Activated T-cell treated with anti-CD3 and anti-CD28 coated beads for 4 hours (primary cell): ENCODE measurements around the gene SYT8.
"Not testable (repeated sequence)": the region's sequence is repeated elsewhere in the genome, so short reads cannot be mapped to it uniquely, and the experiment has no call there.

Source experiments
- DNase-seq: peaks from one replicate; pipeline ENCODE4 v3.0.0-alpha.2; 2020

SYT8 gene, protein sequence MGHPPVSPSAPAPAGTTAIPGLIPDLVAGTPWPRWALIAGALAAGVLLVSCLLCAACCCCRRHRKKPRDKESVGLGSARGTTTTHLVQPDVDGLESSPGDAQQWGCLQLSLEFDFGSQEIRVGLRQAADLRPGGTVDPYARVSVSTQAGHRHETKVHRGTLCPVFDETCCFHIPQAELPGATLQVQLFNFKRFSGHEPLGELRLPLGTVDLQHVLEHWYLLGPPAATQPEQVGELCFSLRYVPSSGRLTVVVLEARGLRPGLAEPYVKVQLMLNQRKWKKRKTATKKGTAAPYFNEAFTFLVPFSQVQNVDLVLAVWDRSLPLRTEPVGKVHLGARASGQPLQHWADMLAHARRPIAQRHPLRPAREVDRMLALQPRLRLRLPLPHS

DNA sequence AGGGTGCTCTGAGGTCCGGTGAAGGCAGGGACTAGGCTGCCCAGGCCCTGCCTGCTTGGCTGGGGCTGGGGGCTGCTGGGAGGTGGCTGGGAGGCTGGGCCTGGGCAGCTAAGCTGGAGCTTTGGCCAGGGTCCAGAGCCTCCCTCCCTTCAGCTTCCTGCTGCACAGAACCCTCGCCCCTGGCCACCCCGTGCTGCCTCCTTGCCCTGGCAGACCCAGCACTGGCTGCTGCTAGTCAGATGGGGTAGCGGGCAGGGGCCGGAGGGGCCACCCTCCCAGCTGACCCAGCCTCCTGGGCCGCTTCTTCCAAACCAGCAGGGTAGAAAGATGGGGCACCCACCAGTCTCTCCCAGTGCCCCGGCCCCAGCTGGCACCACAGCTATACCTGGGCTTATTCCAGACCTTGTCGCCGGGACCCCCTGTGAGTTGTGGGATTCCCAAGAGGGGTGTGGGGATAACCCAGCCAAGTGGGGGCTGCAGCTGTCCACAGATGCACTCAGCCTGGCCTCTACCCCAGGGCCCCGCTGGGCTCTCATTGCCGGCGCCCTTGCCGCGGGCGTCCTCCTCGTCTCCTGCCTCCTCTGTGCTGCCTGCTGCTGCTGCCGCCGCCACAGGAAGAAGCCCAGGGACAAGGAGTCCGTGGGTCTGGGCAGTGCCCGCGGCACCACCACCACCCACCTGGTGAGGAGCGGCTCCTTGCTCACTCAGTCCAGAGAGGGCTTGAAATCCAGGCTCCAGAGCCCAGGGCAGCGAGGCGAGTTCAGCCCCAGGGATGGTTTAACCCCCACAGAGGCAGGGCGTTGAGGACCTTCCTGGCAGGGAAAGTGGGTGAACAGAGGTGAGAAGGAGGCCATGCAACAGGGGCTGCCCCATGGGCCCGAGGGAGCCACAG, at the start of gene SYT8:
SYT8 (plus strand) TSS at position 212 of the 892 bp plus-strand sequence; CDS start at position 328, 116 bp downstream.
- DNase-seq: no peak

- DNase-seq: no peak
Observed at GRCh38 chr11:1785749-1786413, 48.9 kb upstream of the SYT8 start.

DNA sequence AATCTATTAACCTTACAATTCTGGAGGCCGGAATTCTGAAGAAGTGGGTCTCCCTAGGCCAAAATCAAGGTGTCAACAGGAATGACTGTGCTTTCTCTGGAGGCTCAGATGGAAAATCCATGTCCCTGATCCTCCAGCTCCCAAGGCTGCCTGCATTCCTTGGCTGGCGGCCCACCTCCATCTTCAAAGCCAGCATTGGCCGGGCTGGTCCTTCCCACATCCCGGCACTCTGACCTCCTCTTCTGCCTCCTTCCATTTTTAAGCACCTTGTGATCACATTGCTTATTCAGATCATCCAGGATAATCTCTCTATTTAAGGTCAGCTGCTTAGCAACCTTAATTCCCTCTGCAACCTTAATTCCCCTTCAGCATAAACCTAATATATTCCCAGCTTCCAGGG, 48.3 kb upstream of the SYT8 start:
- no peak for DNase-seq

- DNase-seq: no peak
Observed at GRCh38 chr11:1791912-1792311, 42.9 kb upstream of the SYT8 start.

GRCh38 chr11:1792461-1792860, 42.3 kb upstream of the SYT8 start:
- DNase-seq: no peak

DNA sequence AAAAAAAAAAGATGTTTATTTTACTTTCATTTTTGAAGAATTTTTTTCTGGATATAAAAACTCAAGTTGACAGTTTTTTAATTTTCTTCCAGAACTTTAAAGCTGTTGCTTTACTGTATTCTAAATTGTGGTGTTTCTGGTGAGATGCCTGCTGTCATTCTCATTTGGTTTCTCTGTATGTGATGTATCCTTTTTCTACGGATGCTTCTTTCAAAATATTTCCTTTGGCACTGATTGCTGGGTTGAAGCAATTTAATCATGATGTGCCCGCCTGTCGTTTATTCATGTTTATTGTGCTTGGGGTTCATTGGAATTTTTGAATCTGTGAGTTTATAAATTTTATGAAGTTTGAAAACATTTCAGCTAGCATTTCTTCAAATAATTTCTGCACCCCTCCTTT, 41.7 kb upstream of the SYT8 start:
- DNase-seq: no peak

DNA sequence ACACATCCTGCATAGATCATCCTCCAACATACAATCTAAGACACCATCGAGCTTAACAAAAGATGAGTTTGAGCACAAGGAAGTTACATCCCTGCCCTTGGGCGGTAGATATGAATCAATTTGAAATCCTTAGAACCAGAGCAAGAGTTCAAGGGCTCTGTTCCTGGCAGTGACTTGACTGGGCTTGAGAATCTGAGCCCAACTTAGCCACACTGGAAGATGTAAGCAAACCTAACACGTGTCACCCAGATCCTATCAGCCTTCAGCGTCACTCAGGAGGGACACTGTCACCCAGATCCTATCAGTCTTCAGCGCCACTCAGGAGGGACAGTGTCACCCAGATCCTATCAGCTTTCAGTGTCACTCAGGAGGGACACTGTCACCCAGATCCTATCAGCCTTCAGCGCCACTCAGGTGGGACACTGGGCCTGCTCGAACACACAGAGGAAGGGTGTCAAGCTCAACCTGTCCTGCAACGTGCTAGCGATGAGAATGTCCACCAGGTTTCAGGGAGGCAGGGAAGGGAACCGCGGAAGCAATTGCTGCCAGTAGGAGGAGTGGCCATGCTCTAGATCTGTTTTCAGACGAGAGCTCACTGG, 38.3 kb upstream of the SYT8 start:
- DNase-seq: no peak

GRCh38 chr11:1797391-1798125, 37.2 kb upstream of the SYT8 start:
- DNase-seq: no peak

DNA sequence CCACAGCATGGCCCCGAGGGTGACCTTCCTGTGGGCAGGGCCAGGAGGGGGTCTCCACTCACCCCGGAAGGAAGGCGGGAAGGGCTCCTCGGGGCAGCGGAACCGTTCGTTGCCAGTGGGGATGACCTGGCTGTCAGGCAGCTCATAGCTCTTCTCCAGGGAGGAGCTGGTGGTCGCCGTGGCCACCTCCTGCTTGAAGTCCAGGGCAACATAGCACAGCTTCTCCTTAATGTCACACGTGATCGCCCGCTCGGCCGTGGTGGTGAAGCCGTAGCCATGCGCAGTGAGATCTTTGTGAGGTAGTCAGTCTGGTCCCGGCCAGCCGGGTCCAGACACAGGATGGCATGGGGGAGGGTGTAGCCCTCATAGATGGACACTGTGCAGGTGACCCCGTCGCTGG, 31.5 kb upstream of the SYT8 start:
- DNase-seq: no peak

GRCh38 chr11:1803835-1804519, 30.8 kb upstream of the SYT8 start:
- not testable (repeated sequence) for DNase-seq

GRCh38 chr11:1805525-1805924, 29.3 kb upstream of the SYT8 start:
- no peak for DNase-seq

GRCh38 chr11:1807264-1807995, 27.4 kb upstream of the SYT8 start:
- DNase-seq: no peak

- DNase-seq: no peak
Observed at GRCh38 chr11:1810761-1811160, 24.0 kb upstream of the SYT8 start.

DNA sequence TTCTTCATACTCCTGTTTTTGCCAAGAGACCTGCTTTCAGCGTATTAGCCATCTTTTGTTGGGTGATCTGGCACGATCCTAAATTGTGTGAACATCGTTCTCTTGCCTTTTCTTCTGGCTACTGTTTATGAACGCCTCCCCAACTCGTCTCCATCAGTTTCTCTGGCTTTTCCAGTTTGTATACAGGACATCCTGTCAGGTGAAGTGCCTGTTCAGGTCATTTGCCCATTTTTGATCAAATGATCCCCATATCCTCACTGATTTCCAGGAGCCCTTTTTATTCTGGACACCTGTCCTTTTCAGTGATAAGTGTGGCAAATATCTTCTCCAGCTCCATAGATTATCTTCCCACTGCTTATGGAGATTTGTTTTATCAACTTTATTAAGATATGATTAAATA, 22.5 kb upstream of the SYT8 start:
- DNase-seq: no peak

GRCh38 chr11:1812801-1813200, 22.0 kb upstream of the SYT8 start:
- DNase-seq: no peak

- not testable (repeated sequence) for DNase-seq
Observed at GRCh38 chr11:1813356-1813755, 21.4 kb upstream of the SYT8 start.

DNA sequence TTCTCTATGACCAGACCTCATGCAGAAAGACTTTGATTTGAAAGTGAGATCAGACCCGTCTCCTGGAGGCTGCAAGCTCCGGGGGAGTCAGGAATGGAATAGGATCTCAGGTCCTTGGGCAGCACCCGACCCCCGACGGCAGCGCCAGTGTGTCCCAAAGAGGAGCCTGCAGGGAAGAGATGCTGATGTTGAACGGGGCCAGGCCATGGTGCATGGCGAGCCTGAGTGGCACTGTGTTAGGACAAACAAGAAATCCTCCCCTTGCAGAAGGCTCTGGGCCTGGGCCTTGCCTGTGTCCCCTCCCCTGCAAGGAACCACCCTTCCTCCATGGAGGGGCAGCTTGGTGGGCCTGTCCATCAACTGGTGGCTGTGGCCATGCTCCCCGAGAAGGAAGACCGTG, 20.1 kb upstream of the SYT8 start:
- no peak for DNase-seq

DNA sequence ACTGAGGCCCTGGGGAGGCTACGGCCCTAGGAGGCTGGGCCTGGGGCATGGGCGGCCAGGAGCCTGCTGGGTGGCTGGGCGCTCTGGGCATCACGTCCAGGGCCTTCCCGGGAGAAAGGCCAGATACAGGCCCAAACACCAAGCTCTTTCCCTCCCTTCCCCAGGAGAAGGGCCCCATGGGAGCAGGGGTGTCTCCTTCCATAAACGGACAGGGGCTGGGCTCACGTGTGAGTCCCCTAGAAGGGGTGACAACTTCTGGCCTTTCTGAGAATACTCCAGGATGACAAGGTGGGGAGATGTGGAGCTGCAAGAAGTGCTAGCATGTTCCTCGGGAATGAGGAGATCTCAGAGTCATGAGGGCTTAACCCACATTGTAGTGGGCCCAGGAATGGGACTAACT, 19.5 kb upstream of the SYT8 start:
- DNase-seq: no peak

GRCh38 chr11:1815751-1816150, 19.0 kb upstream of the SYT8 start:
- DNase-seq: no peak

DNA sequence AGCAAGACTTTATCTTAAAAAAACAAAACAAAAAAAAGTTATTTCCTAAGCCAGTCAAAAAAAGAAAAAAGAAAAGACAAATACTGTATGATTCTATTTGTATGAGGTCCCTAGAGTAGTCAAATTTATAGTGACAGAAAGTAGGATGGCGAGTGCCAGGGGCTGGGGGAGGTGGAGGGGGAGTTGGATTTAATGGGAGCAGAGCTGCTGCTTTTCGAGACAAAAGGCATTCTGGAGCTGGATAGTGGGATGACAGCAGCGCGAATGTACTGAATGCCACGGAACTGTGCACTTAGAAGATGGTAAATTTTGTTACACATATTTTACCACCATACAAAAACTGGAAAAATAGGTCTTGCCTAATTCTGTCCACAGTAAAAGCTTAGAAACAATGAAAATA, 17.8 kb upstream of the SYT8 start:
- no peak for DNase-seq

- no peak for DNase-seq
Observed at GRCh38 chr11:1817511-1817910, 17.3 kb upstream of the SYT8 start.
